Limb (tissue), 2 donors: ENCODE results near the gene GLYR1.
"Not testable (repeated sequence)": the region's sequence is repeated elsewhere in the genome, so short reads cannot be mapped to it uniquely, and the experiment has no call there.

ENCODE experiments used
- DNase-seq, 2 donors: peaks; one replicate each; pipeline ENCODE4 v3.0.0-alpha.2; 2016; ENCODE audit errors: extremely low spot score in 2 of 2

The GLYR1 gene

DNA sequence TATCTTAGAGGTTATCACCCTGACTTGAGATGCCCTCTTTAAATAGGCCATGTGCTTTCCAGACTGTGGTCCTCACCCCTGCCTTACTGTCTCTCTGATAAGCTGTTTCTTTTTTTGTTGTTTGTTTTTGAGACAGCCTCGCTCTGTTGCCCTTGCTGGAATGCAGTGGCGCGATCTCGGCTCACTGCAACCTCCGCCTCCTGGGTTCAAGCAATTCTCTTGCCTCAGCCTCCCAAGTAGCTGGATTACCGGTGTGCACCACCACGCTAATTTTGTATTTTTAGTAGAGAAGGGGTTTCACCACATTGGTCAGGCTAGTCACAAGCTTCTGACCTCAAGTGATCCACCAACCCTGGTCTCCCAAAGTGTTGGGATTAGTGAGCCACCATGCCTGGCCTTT is 58.2 kb downstream of the GLYR1 start:
- DNase-seq = no peak

DNA sequence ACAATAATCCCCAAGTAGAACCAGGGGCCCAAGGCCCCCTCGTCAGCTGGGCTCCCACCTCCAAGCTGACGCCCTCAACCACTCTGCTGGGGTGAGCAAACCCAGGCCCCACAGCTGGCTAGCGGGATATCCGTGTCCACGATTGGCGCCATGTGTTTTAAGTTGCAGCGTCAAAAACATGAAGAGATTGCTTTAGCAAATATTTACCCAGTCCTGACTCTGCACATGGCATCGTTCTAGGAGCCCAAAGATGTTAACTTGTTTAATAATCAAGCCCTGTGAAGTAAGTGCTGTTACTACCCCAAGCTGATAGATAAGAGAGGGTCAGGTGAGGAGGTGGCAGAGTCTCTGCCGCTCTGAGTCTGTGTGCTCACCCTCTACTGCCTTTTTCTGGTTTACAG is 58.6 kb downstream of the GLYR1 start:
- no peak for DNase-seq

GRCh38 chr16:4787627-4788482 is 59.2 kb downstream of the GLYR1 start, which contains the start of gene SEPTIN12:
TSS of gene SEPTIN12 (minus strand) at chr16:4788345. CDS start at chr16:4787645, 700 bp downstream.
- DNase-seq = no peak

DNA sequence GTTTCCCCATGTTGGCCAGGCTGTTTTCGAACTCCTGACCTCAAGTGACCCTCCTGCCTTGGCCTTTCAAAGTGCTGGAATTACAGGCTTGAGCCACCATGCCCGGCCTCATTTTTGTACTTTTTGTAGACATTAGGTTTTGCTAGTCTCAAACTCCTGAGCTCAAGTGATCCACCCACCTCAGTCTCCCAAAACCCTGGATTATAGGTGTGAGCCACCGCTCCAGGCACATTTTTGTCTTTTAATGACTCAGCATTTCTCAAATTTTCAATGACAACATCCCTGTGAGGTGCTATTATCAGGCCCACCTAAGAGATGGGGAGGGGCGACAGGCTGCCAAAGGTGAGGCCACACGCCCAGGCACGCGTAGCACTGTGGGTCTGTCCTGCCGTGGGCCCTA is 60.0 kb downstream of the GLYR1 start:
- DNase-seq = no peak

- no peak for DNase-seq
Observed at GRCh38 chr16:4785758-4786433, 61.2 kb downstream of the GLYR1 start.

DNA sequence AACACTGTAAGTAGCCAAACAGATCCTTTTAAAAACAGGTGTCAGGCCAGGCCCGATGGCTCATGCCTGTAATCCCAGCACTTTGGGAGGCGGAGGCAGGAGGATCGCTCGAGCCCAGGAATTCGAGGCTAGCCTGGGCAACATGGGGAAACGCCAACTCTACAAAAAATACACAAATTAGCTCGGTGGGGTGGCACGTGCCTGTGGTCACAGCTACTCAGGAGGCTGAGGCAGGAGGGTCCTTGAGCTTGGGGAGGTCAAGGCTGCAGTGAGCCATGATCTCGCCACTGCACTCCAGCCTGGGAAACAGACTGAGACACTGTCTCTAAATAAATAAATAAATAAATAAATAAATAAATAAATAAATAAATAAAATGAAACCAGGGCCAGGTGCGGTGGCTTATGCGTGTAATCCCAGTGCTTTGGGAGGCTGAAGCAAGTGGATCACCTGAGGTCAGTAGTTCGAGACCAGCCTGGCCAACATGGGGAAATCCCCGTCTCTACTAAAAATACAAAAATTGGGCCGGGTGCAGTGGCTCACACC is 62.6 kb downstream of the GLYR1 start:
- DNase-seq = not testable (repeated sequence)

- DNase-seq = no peak
Observed at GRCh38 chr16:4783951-4784336, 63.1 kb downstream of the GLYR1 start.

DNA sequence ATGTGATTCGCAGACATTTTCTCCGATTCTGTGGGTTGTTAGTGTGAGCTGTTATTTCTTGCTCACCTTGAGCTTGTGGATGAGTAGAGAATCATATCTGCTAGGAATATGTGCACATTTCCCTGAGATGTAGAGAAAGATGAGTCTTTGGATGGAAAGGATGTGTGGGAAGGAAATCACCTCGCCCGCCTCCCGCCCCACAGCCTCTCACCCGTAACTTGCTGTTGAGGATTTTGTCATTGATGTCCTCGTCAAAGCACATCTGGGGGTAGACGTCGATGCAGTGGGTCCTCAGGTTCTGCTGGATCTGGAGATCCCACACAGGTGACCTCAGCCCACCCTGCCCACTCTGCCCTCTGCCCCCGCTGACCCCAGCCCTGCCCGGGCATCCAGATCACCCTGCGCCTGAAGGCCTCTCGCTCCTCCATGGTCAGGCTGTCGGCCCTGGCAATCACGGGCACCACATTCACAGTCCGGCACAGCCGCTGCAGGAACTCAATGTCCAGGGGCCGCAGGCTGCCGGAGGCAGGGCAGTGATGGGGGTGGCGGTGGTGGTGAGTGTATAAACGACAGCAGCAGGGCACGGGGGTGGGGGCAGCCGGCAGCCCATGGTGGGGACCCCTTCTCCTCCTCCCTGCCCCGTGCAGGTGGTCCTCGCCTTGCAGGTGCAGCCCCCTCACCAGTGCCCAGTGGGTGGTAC is 63.7 kb downstream of the GLYR1 start:
- DNase-seq = no peak

DNA sequence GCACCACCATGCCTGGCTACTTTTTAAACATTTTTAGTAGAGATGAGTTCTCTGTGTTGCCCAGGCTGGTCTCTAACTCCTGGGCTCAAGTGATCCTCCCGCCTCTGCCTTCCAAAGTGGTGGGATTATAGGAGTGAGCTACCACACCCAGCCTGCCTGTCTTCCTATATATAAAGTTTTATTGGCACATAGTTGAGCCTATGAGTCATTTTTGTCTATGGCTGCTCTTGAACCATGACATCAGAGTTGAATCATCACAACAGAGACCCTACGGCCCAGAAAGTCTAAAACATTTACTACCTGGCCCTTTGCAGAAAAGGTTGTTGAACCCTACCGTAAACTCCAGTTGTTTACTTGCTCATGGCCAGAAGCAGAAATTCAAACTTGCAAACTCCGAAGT is 66.9 kb downstream of the GLYR1 start:
- no peak for DNase-seq

DNA sequence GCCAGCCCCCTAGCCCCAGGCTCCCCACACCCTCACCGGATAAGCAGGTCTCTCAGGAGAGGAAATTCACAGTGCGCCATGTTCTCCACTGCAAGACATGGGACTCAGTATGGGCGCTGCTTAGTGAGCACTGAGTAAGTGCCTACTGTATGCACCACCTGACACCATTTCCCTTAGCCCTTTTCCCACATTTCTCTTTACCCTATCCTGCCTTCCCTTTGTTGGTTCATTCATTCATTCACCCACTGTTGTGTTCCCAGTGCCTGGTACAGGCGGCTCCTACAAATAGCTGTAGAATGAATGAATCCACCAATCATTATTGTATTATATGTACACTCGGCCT is 69.1 kb downstream of the GLYR1 start:
- DNase-seq = no peak

GRCh38 chr16:4777339-4778049 is 69.6 kb downstream of the GLYR1 start:
- DNase-seq = no peak

DNA sequence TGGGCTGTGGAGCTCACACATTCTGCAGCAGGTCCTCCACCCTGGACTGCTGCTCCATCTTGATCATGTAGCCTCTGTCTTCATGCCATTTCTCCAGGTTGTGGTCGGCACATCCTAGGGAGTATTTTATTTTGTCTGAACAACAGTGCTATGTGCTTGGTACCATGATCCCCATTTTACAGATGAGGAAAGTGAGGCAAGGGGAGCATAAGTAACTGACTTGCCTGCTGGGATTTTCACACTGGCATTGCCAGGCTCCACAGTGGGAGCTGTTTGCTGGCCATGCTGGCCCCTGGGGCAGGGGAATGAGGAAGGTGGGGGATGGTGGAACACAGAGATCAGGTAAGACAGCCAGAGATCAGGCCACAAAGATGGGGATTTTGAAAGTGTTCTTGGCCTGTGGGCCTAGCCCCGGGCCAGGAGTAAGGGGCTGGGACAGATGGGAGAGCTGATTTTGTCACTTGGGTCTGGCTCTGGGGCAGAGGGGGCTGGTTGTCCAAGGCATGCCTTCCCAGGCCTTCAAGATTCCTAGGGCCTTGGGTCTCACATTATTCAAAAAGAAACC is 70.9 kb downstream of the GLYR1 start:
- no peak for DNase-seq

DNA sequence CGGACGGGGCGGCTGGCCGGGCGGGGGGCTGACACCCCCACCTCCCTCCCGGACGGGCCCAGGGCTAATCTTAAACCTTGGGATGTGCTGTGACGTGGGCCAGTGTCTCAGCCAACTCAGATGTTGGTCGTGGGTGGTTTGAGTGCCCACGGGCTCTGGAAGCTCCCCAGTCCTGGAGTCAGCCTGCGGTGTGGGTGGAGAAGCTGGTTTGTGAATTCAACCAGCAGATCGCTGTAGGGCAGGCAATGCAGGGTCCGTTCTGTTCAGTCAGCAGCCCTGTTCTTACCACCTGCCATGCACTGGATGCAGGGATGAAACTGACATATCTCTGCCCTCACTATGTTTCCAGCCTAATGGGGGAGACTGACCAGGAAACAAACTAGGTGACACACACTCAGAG is 72.1 kb downstream of the GLYR1 start:
- DNase-seq = no peak

GRCh38 chr16:4772351-4772750 is 74.7 kb downstream of the GLYR1 start:
- DNase-seq = no peak

DNA sequence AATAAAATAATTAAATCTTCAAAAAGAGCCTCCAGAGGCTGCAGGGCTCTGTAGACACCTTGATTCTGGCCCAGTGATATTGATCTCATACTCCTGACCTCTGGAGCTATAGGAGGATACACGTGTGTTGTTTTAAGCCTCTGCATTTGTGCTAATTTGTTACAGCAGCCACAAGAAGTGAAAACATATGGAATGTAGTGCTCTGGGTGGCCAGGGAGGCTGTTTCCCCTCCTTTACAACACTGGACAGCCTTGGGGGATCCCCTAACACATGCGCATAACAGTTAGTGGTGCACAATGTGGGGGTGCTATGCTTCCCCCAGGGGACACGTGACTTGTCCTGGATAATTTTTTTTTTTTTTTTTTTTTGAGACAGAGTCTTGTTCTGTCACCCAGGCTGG is 75.4 kb downstream of the GLYR1 start:
- DNase-seq = no peak

DNA sequence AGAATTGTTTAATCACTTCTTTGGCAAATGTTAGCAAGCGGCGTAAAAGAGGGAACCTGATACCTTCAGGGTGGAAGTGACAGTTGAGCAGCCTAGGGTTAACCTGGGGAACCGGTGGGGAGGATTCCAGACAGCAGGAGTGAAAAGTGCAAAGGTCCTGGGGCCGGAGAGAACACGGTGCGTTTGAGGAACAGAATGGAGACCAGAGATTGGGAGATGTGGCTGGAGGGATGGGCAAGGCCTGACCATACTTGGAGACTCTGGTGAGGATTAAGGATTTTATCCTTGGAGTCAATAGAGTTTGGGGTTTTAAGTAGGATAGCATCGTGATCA is 77.8 kb downstream of the GLYR1 start:
- no peak for DNase-seq

GRCh38 chr16:4768549-4769305 is 78.4 kb downstream of the GLYR1 start:
- DNase-seq = peak; percentile 97

GRCh38 chr16:4767872-4768548 is 79.1 kb downstream of the GLYR1 start:
- DNase-seq = no peak

- DNase-seq = peak; percentile 95 to 99
Observed at GRCh38 chr16:4766875-4767628, 80.0 kb downstream of the GLYR1 start, which contains the start of gene ZNF500. TSS of gene ZNF500 (minus strand) at chr16:4767162. CDS start at chr16:4765978, 1,184 bp downstream.
